Esophagus muscularis mucosa (tissue), 4 donors: ENCODE measurements around the gene ENOX1.

Experiments used
- CTCF ChIP-seq, 3 experiments: fragments of 200-600 bp in 2 of 3; fragments of 450-650 bp in 1 of 3; sonication (generic) in 2 of 3; IDR thresholded peaks; one replicate each; pipeline ENCODE4 v1.5.1; 2017 to 2019; ENCODE audit warnings: antibody characterized with exemption in 3 of 3, mild to moderate bottlenecking in 2 of 3, moderate library complexity in 1 of 3
- EP300 ChIP-seq: sonication (generic); formaldehyde crosslinking; IDR thresholded peaks from one replicate; pipeline ENCODE4 v1.6.1; 2017; ENCODE audit warnings: antibody characterized with exemption
- POLR2A ChIP-seq: fragments of 450-650 bp; IDR thresholded peaks from one replicate; pipeline ENCODE4 v1.6.1; 2017; ENCODE audit warnings: antibody characterized with exemption, moderate library complexity, mild to moderate bottlenecking, low read depth
- POLR2AphosphoS5 ChIP-seq, 2 donors: sonication (generic); formaldehyde crosslinking; IDR thresholded peaks; one replicate each; pipeline ENCODE4 v1.6.1; 2017; ENCODE audit warnings: antibody characterized with exemption in 2 of 2

GRCh38 chr13:43263047-43263446 lies 523.7 kb downstream of the ENOX1 start:
- TF ChIP-seq EP300, result no peak
- TF ChIP-seq CTCF (IDR thresholded peaks at IDR 0.05), result no peak
- TF ChIP-seq POLR2A, result no peak
- no peak for TF ChIP-seq POLR2AphosphoS5 (IDR thresholded peaks at IDR 0.05)
